ENCODE data around the gene TMEM106C. TPM values are rescaled to one million over a fixed set of nuclear protein-coding genes. Genes with fewer than 3 reads are reported as not detected.

TMEM106C gene
- total RNA-seq, 1 experiment from 2014 or later, result 48.3 TPM

DNA sequence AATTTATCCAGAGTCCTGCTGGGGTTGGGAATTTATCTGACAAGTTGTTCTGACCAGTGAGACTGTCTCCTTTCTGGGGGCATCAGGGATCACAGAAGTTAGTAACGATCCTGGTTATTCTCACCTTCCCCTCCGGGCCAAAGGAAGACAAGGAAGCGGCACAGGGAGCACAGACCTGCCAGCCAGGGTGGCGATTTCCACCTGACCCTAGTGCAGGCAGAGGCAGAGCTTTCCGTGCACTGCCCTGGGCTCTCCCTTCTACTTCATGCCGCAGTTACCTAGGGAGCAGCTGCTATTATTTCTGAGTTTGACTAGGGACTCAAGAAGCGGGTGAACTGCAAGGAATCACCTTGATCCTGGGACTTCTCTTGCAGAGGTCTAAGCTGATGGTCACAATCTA is 7.4 kb downstream of the TMEM106C start:
- ATAC-seq (peak; percentile 36; the same call in 1 of the 2 replicates), DNase-seq (ENCODE audit: low spot score) (no peak)
- no peak for TF ChIP-seq SOX15 (CRISPR knock-in tag; IDR thresholded peaks at IDR 0.05)
- TF ChIP-seq SMAD4 (CRISPR knock-in tag; IDR thresholded peaks at IDR 0.05), result no peak
- TF ChIP-seq, protein P1, sequence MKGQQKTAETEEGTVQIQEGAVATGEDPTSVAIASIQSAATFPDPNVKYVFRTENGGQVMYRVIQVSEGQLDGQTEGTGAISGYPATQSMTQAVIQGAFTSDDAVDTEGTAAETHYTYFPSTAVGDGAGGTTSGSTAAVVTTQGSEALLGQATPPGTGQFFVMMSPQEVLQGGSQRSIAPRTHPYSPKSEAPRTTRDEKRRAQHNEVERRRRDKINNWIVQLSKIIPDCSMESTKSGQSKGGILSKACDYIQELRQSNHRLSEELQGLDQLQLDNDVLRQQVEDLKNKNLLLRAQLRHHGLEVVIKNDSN (CRISPR knock-in tag; IDR thresholded peaks at IDR 0.05), result no peak
- no peak for TF ChIP-seq ZBTB21 (CRISPR knock-in tag; IDR thresholded peaks at IDR 0.05; ENCODE audit: borderline replicate concordance)
- TF ChIP-seq, protein P2, sequence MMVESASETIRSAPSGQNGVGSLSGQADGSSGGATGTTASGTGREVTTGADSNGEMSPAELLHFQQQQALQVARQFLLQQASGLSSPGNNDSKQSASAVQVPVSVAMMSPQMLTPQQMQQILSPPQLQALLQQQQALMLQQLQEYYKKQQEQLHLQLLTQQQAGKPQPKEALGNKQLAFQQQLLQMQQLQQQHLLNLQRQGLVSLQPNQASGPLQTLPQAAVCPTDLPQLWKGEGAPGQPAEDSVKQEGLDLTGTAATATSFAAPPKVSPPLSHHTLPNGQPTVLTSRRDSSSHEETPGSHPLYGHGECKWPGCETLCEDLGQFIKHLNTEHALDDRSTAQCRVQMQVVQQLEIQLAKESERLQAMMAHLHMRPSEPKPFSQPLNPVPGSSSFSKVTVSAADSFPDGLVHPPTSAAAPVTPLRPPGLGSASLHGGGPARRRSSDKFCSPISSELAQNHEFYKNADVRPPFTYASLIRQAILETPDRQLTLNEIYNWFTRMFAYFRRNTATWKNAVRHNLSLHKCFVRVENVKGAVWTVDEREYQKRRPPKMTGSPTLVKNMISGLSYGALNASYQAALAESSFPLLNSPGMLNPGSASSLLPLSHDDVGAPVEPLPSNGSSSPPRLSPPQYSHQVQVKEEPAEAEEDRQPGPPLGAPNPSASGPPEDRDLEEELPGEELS (CRISPR knock-in tag; IDR thresholded peaks at IDR 0.05), result no peak
- TF ChIP-seq, protein P3, sequence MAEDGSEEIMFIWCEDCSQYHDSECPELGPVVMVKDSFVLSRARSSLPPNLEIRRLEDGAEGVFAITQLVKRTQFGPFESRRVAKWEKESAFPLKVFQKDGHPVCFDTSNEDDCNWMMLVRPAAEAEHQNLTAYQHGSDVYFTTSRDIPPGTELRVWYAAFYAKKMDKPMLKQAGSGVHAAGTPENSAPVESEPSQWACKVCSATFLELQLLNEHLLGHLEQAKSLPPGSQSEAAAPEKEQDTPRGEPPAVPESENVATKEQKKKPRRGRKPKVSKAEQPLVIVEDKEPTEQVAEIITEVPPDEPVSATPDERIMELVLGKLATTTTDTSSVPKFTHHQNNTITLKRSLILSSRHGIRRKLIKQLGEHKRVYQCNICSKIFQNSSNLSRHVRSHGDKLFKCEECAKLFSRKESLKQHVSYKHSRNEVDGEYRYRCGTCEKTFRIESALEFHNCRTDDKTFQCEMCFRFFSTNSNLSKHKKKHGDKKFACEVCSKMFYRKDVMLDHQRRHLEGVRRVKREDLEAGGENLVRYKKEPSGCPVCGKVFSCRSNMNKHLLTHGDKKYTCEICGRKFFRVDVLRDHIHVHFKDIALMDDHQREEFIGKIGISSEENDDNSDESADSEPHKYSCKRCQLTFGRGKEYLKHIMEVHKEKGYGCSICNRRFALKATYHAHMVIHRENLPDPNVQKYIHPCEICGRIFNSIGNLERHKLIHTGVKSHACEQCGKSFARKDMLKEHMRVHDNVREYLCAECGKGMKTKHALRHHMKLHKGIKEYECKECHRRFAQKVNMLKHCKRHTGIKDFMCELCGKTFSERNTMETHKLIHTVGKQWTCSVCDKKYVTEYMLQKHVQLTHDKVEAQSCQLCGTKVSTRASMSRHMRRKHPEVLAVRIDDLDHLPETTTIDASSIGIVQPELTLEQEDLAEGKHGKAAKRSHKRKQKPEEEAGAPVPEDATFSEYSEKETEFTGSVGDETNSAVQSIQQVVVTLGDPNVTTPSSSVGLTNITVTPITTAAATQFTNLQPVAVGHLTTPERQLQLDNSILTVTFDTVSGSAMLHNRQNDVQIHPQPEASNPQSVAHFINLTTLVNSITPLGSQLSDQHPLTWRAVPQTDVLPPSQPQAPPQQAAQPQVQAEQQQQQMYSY (CRISPR knock-in tag; IDR thresholded peaks at IDR 0.05), result no peak
- no peak for TF ChIP-seq ZNF219 (CRISPR knock-in tag; IDR thresholded peaks at IDR 0.05; ENCODE audit: borderline replicate concordance)
- TF ChIP-seq, protein P4, sequence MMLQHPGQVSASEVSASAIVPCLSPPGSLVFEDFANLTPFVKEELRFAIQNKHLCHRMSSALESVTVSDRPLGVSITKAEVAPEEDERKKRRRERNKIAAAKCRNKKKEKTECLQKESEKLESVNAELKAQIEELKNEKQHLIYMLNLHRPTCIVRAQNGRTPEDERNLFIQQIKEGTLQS (CRISPR knock-in tag; conservative IDR thresholded peaks at IDR 0.05), result no peak
- no peak for TF ChIP-seq OVOL2 (CRISPR knock-in tag; IDR thresholded peaks at IDR 0.05; ENCODE audit: borderline replicate concordance)
- no peak for TF ChIP-seq FOXJ3 (CRISPR knock-in tag; IDR thresholded peaks at IDR 0.05; ENCODE audit: borderline replicate concordance)
- TF ChIP-seq, protein P5, sequence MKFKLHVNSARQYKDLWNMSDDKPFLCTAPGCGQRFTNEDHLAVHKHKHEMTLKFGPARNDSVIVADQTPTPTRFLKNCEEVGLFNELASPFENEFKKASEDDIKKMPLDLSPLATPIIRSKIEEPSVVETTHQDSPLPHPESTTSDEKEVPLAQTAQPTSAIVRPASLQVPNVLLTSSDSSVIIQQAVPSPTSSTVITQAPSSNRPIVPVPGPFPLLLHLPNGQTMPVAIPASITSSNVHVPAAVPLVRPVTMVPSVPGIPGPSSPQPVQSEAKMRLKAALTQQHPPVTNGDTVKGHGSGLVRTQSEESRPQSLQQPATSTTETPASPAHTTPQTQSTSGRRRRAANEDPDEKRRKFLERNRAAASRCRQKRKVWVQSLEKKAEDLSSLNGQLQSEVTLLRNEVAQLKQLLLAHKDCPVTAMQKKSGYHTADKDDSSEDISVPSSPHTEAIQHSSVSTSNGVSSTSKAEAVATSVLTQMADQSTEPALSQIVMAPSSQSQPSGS (CRISPR knock-in tag; IDR thresholded peaks at IDR 0.05; ENCODE audit: borderline replicate concordance, low read depth), result no peak
- TF ChIP-seq, protein P6, sequence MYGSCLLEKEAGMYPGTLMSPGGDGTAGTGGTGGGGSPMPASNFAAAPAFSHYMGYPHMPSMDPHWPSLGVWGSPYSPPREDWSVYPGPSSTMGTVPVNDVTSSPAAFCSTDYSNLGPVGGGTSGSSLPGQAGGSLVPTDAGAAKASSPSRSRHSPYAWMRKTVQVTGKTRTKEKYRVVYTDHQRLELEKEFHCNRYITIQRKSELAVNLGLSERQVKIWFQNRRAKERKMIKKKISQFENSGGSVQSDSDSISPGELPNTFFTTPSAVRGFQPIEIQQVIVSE (CRISPR knock-in tag; IDR thresholded peaks at IDR 0.05; ENCODE audit: borderline replicate concordance), result no peak
- TF ChIP-seq ZNF671 (CRISPR knock-in tag; IDR thresholded peaks at IDR 0.05), result no peak
- Mint-ChIP-seq H3K27ac (no peak overlapping the region), H3K4me3 (no peak overlapping the region), H3K4me1 (no peaks in the 10 kb centered on the region), H3K9me3 (no peaks in the 10 kb centered on the region), H3K27me3 (ENCODE audit: low read depth) (peaks cover 6% of the 10 kb centered on the region), H3K36me3 (peaks cover 3% of the 10 kb centered on the region)
- CTCF ChIA-PET, result interaction anchor here (1.0 to 2.0 kb wide), 2 partner anchors 21 to 66 kb away, joined by 6 to 8 read pairs; partner anchors contain the start of gene VDR
- POLR2A ChIA-PET, result interaction anchor here (1.0 to 1.3 kb wide), 2 partner anchors 31 to 55 kb away, joined by 3 read pairs; no protein-coding TSS in a partner anchor

DNA sequence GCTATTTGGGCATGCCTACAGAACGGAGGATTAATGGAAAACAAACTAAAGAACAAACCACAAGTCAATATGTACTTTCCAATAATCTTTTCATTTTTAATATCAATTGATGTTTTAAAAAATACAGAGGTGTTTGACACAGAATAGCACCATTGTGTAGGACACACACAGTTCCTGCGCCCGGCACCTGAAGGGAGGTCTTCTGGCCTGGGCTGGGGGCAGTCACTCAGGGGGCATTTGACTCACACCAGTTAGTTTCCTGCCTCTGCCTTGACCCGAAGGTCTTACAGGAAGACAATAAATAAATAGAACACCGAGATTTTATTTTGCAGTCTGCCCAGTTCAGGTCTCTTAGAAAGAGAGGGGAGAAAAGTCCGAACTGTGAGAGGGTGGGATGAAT is 9.5 kb downstream of the TMEM106C start:
- DNase-seq (ENCODE audit: low spot score), result no peak
- H3K4me1 Mint-ChIP-seq, result no peaks in the 10 kb centered on the region
- H3K27ac Mint-ChIP-seq, result no peak overlapping the region
- ATAC-seq, result no peak
- no peaks in the 10 kb centered on the region for H3K9me3 Mint-ChIP-seq
- ChIA-PET CTCF (no interaction called here), POLR2A (no interaction called here)
- H3K4me3 Mint-ChIP-seq, result no peak overlapping the region
- no peaks in the 10 kb centered on the region for H3K36me3 Mint-ChIP-seq
- peaks cover 4% of the 10 kb centered on the region for H3K27me3 Mint-ChIP-seq (ENCODE audit: low read depth)
- TF ChIP-seq, protein P2 (CRISPR knock-in tag; IDR thresholded peaks at IDR 0.05), result no peak
- no peak for TF ChIP-seq NR1H2 (CRISPR knock-in tag; IDR thresholded peaks at IDR 0.05)
- no peak for TF ChIP-seq EMX1 (CRISPR knock-in tag; IDR thresholded peaks at IDR 0.05)
- TF ChIP-seq, protein P5 (CRISPR knock-in tag; IDR thresholded peaks at IDR 0.05; ENCODE audit: borderline replicate concordance, low read depth), result no peak
- TF ChIP-seq, protein P7, sequence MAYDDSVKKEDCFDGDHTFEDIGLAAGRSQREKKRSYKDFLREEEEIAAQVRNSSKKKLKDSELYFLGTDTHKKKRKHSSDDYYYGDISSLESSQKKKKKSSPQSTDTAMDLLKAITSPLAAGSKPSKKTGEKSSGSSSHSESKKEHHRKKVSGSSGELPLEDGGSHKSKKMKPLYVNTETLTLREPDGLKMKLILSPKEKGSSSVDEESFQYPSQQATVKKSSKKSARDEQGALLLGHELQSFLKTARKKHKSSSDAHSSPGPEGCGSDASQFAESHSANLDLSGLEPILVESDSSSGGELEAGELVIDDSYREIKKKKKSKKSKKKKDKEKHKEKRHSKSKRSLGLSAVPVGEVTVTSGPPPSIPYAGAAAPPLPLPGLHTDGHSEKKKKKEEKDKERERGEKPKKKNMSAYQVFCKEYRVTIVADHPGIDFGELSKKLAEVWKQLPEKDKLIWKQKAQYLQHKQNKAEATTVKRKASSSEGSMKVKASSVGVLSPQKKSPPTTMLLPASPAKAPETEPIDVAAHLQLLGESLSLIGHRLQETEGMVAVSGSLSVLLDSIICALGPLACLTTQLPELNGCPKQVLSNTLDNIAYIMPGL (CRISPR knock-in tag; IDR thresholded peaks at IDR 0.05), result no peak
- no peak for TF ChIP-seq PRRX2 (CRISPR knock-in tag; IDR thresholded peaks at IDR 0.05)
- TF ChIP-seq FOXJ3 (CRISPR knock-in tag; IDR thresholded peaks at IDR 0.05; ENCODE audit: borderline replicate concordance), result no peak
- no peak for TF ChIP-seq ZNF219 (CRISPR knock-in tag; IDR thresholded peaks at IDR 0.05; ENCODE audit: borderline replicate concordance)
- TF ChIP-seq JAZF1 (CRISPR knock-in tag; IDR thresholded peaks at IDR 0.05), result no peak
- TF ChIP-seq SP1 (CRISPR knock-in tag; conservative IDR thresholded peaks at IDR 0.05), result no peak
- no peak for TF ChIP-seq NFATC4 (CRISPR knock-in tag; IDR thresholded peaks at IDR 0.05)
